ENCODE measurements around the gene UNC13C. TPM values are rescaled to one million over a fixed set of nuclear protein-coding genes. Genes with fewer than 3 reads are reported as not detected.

Gene UNC13C
- total and polyA plus RNA-seq, 10 of the 15 experiments (the other 5 are each of a cell fraction or from before 2014, with no cell fraction given), result 9.9 to 81.3 (median 25.0) TPM

DNA sequence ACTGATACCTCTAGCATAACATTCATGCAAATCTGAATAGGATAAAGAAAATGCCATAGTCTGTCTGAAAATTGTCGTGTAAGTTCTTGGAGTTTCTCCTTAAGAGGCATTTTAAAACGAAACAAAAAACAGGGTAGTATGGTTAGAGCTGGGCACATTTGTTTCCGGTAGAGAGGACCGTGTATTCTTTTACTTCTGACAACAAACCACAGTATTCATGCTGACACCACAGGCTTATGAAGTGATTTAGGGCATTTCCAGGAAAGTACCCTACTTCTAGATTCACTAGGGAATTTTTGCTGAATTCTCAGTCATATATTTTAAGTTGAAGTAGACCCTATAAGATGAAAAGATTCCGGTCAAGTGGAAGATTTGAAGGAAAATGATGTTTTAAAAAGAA, 541.3 kb downstream of the UNC13C start (continued):
- TF ChIP-seq ZBTB40 (IDR thresholded peaks at IDR 0.05; ENCODE audit: borderline replicate concordance), result no peak
- TF ChIP-seq ETV6 (conservative IDR thresholded peaks at IDR 0.05 in 1 of 2, IDR thresholded peaks at IDR 0.05 in 1 of 2; ENCODE audit: borderline replicate concordance in 1 of 2, low read depth in 1 of 2), result no peak; a peak in 1 of 4 replicates
- TF ChIP-seq CREB1 (IDR thresholded peaks at IDR 0.05; ENCODE audit: low read depth), result no peak
- TF ChIP-seq CEBPB (IDR thresholded peaks at IDR 0.05; ENCODE audit: borderline replicate concordance in 1 of 2, low read depth in 2 of 2, low read length in 2 of 2), result no peak

- ChIA-PET POLR2A (no interaction called here), SMC1A (ENCODE audit: uncharacterized antibody, unreplicated experiment) (interaction anchor here (0.8 to 7.5 kb wide), 12 partner anchors 8 to 642 kb away, joined by 3 to 150 read pairs (median 7); no protein-coding TSS in a partner anchor), RAD21 (ENCODE audit: unreplicated experiment) (interaction anchor here (0.6 to 11.2 kb wide), 7 partner anchors 14 to 370 kb away, joined by 3 to 145 read pairs (median 5); no protein-coding TSS in a partner anchor), CTCF (interaction anchor here (0.6 to 1.1 kb wide), 4 partner anchors 36 to 438 kb away, joined by 3 to 4 read pairs (median 3); no protein-coding TSS in a partner anchor)
- DNase-seq (ENCODE audit: low read depth, low spot score) (no peak), ATAC-seq (no peak), FAIRE-seq (no peak)
- in situ Hi-C loops (cut with MboI), result no loop called here
- no peaks in the 10 kb centered on the region for H3K79me2 ChIP-seq (ENCODE audit: control insufficient read depth, insufficient read depth, low read length)
- no peaks in the 10 kb centered on the region; the same call in 2 of the 3 replicates for H3K9me3 ChIP-seq (replicated peaks; ENCODE audit: control insufficient read depth, insufficient read depth, low read length)
- intact Hi-C loops (cut with micrococcal nuclease; ENCODE audit: unreplicated experiment), result no loop called here
- no peaks in the 10 kb centered on the region for H4K20me1 ChIP-seq (ENCODE audit: control insufficient read depth, insufficient read depth)
- no peaks in the 10 kb centered on the region for H3K4me1 ChIP-seq (ENCODE audit: control insufficient read depth, insufficient read depth, low read length)
- 0% methylated on average over 1 of the region's 1 CpG for WGBS (ENCODE audit: insufficient coverage, insufficient replicate concordance, low lambda C conversion rate, missing lambda C conversion rate)
- no peak overlapping the region for H3K4me3 ChIP-seq
- H3K27me3 ChIP-seq (replicated peaks in 1 of 2; ENCODE audit: control insufficient read depth in 2 of 2, insufficient read depth in 2 of 2, low read length in 1 of 2), result no peaks in the 10 kb centered on the region
- H3K4me2 ChIP-seq (ENCODE audit: control insufficient read depth, insufficient read depth), result no peak overlapping the region
- no peak overlapping the region for H3K9ac ChIP-seq (ENCODE audit: control insufficient read depth, insufficient read depth, low read length)
- H3K36me3 ChIP-seq (ENCODE audit: control insufficient read depth in 2 of 2, insufficient read depth in 2 of 2, low read length in 1 of 2), result no peaks in the 10 kb centered on the region
- no peak overlapping the region for H3K27ac ChIP-seq (ENCODE audit: control insufficient read depth, insufficient read depth)
- no peak overlapping the region for H2AFZ ChIP-seq (ENCODE audit: control insufficient read depth, low read depth, low read length)
- BruUV-seq (replicated peaks), result no TSS peak
- TF ChIP-seq LARP7 (IDR thresholded peaks at IDR 0.05), result no peak
- TF ChIP-seq MEF2A (IDR thresholded peaks at IDR 0.05; ENCODE audit: insufficient read depth, low read depth, low read length), result no peak
- no peak for TF ChIP-seq RB1 (IDR thresholded peaks at IDR 0.05; ENCODE audit: borderline replicate concordance)
- TF ChIP-seq ZNF384 (IDR thresholded peaks at IDR 0.05; ENCODE audit: borderline replicate concordance, low read depth, low read length), result no peak
- TF ChIP-seq ATF7 (IDR thresholded peaks at IDR 0.05; ENCODE audit: low read depth), result no peak
- TF ChIP-seq, protein P1, sequence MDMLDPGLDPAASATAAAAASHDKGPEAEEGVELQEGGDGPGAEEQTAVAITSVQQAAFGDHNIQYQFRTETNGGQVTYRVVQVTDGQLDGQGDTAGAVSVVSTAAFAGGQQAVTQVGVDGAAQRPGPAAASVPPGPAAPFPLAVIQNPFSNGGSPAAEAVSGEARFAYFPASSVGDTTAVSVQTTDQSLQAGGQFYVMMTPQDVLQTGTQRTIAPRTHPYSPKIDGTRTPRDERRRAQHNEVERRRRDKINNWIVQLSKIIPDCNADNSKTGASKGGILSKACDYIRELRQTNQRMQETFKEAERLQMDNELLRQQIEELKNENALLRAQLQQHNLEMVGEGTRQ (IDR thresholded peaks at IDR 0.05; ENCODE audit: borderline replicate concordance, low read depth, low read length), result no peak
- TF ChIP-seq RAD51 (IDR thresholded peaks at IDR 0.05), result no peak
- no peak for TF ChIP-seq REST (IDR thresholded peaks at IDR 0.05; ENCODE audit: low read depth, low read length)
- no peak for TF ChIP-seq CREB1 (IDR thresholded peaks at IDR 0.05; ENCODE audit: low read depth)
- TF ChIP-seq IKZF1 (conservative IDR thresholded peaks at IDR 0.05), result no peak
Measured at GRCh38 chr15:54520616-54521015, 542.4 kb downstream of the UNC13C start.

All from GM12878 (cell line).